ENCODE results near the gene EXOC3L4.
A peak's percentile ranks its signal among the peaks of the same experiment; 100 is the strongest.
"Not testable (repeated sequence)": the region's sequence is repeated elsewhere in the genome, so short reads cannot be mapped to it uniquely, and the experiment has no call there.

The EXOC3L4 gene

DNA sequence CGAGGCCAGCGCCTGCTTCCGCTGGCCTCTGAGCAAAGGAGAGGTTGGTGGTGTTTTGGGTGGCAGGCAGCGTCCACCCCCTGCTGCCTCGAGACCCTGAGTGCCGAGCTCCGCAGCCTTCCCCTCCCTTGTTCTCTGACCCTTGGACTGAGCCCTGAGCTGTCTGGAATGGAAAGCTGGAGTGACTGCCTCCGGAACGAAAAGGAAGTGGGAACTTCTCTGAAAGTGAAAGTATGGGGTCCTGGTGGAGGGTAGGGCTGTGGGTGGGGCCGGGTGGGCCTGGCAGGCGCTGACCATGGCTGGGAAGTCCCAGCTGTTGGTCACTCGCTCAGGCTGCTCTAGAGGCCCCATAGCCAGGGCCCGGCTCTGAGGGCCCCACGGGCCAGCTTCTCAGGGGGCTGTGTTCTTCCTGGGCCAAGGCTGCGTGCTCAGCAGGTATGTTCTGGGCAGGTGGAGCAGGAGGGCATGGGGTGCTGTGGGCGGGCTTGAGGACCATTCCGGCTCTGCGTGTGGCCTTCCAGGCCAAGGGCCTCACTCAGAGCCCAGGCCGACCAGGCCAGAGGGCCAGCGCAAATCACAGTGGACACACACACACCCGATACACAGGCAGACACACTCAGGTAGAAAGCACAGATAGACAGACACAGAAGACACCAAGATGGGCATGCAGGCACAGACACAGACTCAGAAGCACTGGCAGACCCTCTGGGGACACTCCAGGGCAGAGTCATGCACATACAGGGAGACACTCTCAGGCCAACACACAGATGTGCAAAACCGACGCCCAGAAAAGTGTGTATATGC lies at the start of gene EXOC3L4:
TSS of gene EXOC3L4 (plus strand) at position 320 of the 804 bp plus-strand sequence. CDS start 5,495 bp downstream, outside the sequence.
- no peak for DNase-seq (ENCODE audit: low read depth in 1 of 2, low spot score in 1 of 2)

DNA sequence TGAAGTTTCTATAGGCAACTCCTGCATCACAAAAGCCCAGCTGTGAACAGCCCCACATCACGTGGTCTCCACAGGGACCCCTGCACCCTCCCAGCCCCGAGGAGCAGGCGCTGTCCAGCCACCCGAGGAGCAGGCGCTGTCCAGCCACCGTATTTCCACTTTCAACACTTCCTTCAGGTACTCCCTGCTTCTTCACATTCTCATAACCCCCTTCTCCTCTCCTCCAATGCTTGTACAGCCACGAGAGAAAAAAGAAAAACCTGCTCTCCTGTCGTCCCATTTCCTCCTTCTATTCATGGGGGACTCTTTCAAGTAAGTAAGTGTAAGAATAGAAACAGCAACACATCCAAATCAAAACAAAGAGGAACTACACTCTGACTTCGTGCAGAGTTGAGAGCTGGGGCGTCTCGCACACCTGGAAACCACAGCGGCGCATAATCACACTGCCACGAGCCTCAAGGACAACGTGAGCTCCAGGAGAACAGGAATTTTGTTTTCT lies 49.1 kb upstream of the EXOC3L4 start:
- no peak for DNase-seq (ENCODE audit: low read depth in 1 of 2, low spot score in 1 of 2)

DNA sequence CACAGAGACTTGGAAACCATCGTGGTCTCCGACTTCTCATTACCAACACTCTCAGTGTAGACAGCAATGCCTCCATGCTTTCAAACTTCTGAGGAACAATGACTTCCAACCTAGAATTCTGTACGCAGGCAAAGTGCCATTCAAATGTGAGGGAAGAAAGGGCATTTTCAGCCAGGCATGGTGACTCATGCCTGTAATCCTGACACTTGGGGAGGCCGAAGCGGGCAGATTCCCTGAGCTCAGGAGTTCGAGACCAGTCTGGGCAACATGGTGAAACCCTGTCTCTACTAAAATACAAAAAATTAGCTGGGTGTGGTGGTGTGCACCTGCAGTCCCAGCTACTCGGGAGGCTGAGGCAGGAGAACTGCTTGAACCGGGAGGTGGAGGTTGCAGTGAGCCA lies 47.1 kb upstream of the EXOC3L4 start:
- DNase-seq (ENCODE audit: low read depth in 1 of 2, low spot score in 1 of 2) = not testable (repeated sequence)

DNA sequence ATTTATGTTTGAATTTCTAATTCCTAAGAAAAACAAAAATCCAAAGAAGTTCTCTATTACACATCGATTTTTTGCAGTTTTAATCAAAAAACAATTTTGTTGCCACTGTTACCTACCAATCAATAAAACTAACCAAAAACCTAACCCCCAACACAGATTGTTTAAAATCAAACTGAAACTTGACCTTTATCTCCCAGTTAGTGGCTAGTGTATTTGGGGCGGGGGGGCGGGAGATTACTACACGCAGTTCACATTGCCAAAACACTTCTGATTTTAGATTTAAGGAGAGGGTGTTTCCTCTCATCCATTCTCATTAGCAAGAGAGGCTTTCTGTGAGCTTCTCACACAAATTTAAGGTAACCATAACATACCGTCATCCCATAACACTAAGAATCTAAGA lies 43.6 kb upstream of the EXOC3L4 start:
- no peak for DNase-seq (ENCODE audit: low read depth in 1 of 2, low spot score in 1 of 2)

DNA sequence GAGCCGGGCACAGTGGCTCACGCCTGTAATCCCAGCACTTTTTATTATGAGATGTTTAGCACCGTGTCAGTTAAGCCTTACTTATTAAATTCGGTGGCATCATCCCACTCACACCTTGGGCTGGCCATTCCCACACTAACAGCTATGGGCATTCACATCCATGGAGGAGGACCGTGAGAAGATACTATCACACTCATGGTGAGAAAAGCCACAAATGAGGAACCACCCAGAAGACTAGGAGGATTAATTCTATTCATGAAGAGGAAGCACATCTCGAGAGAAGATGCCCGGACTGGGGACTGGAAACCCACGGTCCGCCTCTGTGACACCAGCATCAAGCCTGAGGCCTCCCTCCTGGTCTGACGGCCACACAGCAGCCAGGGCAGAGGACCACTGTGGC lies 42.1 kb upstream of the EXOC3L4 start:
- no peak for DNase-seq (ENCODE audit: low read depth in 1 of 2, low spot score in 1 of 2)

DNA sequence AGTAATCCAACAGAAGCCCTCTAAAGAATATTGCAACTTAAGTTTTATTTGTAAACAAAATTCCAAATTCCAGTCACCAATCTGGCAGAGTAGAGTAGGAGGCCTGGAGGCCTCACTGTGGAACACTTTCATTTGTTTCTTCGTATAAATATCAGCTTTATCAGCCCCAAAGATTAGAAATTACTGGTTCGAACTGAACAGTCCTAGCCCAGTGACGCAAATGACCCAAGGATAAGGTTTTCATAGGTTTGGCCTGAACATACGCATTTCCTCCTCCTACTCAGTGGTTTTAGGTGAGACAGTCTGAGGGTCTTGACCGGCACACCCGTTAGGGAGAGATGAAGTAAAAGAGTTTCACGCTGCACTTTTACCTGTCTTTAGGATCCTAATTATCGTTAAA lies 38.8 kb upstream of the EXOC3L4 start:
- DNase-seq (ENCODE audit: low read depth in 1 of 2, low spot score in 1 of 2) = no peak

DNA sequence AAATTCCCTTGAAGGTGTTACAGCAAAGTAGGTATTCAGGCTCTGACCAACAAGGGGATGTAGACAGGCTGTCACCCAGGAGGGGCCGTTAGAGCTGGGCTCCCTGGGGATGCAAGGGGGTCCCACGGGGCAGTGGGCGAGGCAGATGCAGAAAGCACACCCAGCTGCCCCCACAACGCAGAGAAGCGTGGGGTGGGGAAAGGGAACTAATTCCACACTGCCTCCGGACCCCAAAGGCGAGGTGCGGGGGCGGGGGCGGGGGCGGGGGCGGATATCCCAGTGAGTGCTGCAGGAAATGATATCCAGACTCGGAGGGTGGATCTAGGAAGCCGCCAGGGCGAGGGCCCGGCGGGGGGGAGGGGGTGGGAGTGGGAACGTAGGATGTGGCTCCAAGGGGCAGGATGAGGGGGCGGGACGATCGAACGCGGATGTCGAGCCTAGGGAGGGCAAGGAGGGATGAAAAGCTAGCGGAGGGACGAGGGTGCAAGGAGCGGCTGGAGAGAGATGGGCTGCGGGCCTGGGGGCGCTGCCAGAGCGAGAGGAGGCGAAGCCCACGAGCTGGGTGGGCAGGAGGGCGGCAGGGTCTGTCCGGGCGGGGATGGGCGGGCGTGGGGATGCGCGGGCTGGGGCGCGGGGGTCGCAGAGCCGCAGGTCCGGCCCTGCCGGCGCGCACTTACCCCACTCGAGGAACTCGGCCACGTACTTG lies 38.0 kb upstream of the EXOC3L4 start:
- no peak for DNase-seq (ENCODE audit: low read depth in 1 of 2, low spot score in 1 of 2)

DNA sequence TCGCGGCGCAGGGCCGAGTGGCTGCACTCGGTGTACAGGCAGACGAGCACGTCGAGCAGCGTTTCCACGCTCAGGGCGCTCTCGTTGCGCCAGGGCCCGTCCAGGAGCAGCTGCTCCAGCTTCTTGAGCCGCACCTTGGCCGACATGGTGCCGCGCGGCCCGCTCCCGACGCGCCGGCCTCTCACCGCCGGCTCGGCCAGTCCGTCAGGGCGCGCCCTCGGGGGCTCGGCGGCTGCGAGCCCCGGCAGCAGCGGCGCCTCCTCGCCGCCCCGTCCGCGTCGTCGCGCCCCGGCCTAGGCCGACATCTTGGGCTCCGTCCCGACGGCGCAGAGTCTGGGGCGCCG lies 37.5 kb upstream of the EXOC3L4 start:
- no peak for DNase-seq (ENCODE audit: low read depth in 1 of 2, low spot score in 1 of 2)

DNA sequence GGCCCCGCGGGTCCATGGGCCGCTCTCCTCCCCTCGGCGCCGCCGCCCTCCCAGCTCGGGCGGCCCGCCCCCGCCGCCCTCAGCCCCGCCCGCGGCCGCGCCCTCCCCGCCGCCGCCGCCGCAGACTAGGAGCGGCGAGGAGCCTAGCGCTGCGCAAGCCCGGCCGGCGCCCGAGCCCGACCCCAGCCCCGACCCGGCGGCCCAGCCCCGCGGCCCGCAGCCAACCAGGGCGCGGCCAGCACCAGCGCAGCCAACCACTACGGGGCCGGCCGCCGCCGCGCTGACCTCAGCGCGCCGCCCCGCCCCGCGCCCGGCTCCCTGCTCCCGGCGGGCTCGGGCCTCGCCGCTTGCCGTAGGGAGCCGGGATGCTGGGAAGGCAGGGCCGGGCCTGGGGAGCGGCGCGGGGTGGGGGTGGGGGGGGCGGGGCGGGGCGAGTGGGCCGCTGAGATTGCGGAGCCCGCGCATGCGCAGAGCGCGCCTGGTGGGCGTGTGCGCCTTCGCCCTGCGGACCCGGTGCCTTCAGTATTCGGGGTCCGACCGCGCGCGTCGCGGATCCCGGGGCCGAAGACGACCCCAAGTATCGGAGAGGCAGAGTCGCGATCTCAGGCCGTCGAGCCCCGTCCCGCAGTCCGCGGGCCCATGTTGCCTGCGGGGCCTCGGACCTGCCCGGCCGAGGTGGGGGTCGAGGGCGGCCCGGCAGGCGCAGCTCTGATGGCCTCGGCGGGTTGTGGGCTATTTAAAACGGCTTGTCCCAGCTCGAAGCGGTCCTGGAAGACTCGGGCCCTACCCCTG lies 37.0 kb upstream of the EXOC3L4 start, which contains the start of gene CDC42BPB:
TSS of gene CDC42BPB (minus strand) at position 178 of the 792 bp plus-strand sequence. CDS start 376 bp downstream, outside the sequence.
- DNase-seq (ENCODE audit: low read depth in 1 of 2, low spot score in 1 of 2) = peak in 1 of 2 donors; percentile 25

DNA sequence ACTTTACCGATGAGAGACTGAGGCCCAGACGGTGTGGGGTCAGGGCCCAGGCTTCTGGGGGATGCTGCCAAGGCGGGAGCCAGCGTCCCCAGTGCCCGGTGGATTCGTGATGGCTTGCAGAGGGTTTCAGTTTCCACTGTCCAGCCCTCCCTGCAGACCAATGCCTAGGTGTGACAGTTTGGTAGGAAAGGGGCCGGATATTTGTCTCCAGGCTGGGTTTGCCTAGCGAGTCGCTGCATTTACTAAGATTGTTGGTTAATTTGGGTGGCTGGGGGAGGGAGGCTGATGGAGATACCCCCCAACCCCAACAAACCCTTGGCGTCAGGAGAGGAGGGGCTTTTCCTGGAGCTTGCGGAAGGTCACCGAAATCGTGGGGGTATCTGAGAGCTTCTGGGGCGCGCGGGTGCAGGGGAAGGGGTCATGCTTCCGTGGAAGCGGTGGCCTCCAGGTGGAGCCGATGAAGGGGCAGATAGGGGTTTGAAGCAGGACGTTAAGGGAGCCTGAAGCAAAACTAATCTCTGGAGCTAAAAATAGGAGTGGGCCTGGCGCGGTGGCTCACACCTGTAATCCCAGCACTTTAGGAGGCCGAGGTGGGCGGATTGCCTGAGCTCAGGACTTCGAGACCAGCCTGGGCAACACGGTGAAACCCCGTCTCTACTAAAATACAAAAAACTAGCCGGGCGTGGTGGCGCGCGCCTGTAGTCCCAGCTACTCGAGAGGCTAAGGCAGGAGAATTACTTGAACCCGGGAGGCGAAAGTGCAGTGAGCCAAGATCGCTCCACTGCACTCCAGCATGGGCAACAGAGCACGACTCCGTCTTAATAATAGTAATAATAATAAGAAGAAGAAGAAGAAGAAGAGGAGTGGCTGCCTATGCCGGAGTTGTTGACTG lies 36.1 kb upstream of the EXOC3L4 start:
- DNase-seq (ENCODE audit: low read depth in 1 of 2, low spot score in 1 of 2) = no peak

DNA sequence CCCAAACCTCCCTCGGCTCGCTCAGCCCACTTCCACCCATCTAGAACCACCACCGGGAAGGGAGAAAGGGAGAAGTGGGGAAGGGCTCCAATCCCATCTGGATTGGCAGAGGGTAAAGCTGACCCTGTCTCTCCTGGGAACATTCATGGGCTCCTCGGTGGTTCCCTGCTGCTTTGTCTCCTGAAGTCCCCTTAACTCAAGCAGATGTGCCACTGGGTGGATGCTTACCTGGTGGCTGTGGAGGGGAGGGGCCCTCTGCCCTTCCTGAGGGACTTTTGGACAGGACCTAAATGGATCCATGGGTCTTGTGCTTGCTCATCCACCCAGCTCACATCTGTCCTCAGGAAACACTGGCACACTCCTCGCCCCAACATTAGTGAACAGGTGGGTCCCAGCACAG lies 35.0 kb upstream of the EXOC3L4 start:
- no peak for DNase-seq (ENCODE audit: low read depth in 1 of 2, low spot score in 1 of 2)

DNA sequence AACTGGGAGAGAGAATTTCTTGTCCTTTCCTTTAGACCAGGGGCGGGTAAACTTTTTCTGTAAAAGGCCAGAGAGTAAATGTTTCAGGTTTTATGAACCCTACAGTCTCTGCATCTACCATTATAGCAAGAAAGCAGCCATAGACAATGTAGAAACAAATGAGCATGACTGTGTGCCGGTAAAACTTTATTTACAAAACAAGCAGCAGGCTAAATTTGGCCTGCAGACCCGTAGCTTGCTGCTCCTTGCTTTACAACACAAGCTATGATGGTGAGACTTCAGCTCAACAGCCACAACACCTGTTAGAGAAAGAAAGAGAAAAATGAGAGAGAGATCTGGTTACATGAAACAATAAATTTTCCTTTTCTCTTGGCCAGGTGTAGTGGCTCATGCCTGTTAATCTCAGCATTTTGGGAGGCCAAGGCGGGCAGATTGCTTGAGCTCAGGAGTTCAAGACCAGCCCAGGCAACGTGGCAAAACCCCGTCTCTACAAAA lies 33.0 kb upstream of the EXOC3L4 start:
- DNase-seq (ENCODE audit: low read depth in 1 of 2, low spot score in 1 of 2) = no peak

DNA sequence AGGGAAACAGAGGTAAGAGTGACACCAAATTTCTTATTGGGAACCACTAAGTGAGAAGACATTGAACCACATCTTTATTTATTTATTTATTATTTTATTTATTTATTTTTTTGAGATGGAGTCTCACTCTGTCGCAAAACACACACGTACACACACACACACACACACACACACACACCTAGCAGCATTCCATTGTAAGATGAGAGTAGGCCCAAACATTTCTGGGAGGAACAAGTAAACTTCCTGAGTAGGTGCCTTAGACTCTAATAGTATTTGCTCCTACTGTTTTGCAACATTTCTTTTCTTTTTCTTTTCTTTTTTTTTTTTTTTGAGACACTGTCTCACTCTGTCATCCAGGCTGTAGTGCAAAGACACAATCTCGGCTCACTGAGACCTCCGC lies 30.1 kb upstream of the EXOC3L4 start:
- DNase-seq (ENCODE audit: low read depth in 1 of 2, low spot score in 1 of 2) = no peak

DNA sequence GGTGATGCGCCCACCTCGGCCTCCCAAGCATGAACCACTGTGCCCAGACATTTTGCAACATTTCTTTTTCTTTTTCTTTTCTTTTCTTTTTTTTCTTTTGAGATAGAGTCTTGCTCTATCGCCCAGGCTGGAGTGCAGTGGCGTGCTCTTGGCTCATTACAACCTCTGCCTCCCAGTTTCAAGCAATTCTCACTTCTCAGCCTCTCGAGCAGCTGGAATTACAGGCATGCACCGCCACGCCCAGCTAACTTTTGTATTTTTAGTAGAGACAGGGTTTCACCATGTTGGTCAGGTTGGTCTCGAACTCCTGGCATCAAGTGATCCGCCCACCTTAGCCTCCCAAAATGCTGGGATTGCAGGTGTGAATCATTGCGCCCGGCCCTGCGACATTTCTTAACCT lies 29.5 kb upstream of the EXOC3L4 start:
- no peak for DNase-seq (ENCODE audit: low read depth in 1 of 2, low spot score in 1 of 2)

DNA sequence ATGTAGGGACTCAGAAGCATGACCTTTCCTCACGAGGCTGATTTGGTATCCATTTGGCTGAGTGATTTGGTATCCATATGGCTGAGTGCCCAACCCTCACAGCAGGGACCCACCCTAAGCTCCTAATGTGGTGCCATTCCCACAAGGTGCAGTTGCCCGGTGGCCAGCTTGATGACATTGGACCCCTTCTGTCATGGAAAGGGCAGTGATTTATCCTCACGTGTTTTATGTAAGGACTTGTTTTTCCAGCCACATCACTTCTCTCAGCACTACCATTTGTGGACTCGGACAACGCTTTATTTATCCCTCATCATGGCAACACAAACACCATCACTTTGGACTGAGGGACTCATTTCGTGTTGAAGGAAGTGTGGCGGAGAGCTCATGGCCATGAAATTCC lies 28.7 kb upstream of the EXOC3L4 start:
- DNase-seq (ENCODE audit: low read depth in 1 of 2, low spot score in 1 of 2) = no peak

DNA sequence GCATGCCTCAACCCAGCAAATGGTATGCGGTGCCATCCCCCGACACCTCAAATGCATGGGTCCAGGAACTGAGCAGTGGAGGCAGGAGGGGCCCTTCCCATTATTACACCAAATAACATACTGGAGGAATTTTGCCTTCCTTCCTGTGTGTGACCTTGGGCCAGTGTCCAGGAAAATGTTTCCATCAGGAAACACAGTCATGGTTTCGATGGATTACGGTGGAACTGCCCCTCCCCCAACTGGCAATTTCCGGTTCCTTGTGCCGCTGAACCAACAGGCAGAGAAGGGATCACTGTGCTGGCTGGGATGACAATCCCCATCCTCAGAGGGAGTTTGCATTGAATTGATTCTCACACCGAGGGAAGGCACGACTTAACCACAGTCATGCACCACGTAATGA lies 28.1 kb upstream of the EXOC3L4 start:
- no peak for DNase-seq (ENCODE audit: low read depth in 1 of 2, low spot score in 1 of 2)

DNA sequence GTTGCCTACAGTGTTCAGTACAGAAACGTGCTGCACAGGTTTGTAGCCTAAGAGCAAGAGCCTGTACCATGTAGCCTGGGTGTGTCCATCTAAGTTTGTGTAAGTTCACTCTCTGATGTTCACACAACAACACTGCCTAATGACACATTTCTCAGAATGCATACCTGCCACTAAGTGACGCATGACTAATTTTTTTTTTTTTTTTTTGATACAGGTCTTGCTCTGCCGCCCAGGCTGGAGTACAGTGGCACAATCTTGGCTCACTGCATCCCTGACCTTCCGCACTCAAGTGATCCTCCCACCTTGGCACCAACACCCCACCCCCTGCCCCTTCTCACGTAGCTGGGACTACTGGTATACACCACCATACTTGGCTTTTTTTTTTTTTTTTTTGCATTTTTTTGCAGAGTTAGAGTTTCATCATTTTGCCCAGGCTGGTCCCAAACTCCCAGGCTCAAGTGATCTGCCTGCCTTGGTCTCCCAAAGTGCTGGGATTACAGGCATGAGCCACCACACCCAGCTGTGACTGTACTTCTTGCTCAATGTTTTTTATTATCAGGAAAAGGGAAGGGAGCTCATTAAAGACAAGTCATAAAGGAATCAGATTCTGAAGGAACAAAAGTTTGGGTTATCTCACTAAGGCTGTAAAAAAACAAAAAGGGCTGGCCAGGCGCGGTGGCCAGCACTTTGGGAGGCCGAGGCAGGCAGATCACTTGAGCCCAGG lies 27.1 kb upstream of the EXOC3L4 start:
- no peak for DNase-seq (ENCODE audit: low read depth in 1 of 2, low spot score in 1 of 2)

DNA sequence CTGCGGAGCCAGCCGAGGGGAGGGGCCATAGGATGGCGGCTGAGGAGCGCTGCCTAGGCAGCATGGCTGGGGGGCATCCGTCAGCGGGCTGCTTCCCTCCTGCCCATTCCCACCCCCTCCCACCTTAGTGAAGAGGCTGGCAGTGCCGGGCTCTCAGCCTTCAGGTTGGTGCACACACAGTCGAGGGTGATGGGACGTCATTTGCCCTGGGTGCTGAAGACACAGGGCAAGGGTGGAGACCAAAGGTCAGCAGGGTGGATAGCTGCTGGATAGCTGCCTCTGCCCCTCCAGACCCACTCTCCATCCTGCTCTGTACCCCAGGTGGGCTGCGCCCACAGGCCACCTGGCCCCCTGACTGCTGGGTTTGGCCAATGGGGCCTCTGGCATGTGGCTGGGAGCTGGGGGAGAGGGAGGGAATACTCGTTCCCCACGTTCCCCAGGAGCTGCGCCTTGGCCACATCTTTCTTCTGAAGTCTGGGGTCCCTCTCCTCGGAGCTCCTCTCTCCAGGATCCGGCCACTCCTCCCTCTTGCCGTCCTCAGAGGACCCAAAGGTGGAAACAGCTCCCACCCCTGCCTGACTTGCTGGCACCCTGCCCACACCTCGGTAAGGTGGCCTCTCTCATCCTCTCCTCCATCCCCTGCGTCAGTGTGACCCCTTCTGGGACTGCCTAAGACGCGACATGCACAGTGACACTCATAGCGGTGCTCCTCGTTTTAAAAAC lies 26.0 kb upstream of the EXOC3L4 start:
- no peak for DNase-seq (ENCODE audit: low read depth in 1 of 2, low spot score in 1 of 2)

DNA sequence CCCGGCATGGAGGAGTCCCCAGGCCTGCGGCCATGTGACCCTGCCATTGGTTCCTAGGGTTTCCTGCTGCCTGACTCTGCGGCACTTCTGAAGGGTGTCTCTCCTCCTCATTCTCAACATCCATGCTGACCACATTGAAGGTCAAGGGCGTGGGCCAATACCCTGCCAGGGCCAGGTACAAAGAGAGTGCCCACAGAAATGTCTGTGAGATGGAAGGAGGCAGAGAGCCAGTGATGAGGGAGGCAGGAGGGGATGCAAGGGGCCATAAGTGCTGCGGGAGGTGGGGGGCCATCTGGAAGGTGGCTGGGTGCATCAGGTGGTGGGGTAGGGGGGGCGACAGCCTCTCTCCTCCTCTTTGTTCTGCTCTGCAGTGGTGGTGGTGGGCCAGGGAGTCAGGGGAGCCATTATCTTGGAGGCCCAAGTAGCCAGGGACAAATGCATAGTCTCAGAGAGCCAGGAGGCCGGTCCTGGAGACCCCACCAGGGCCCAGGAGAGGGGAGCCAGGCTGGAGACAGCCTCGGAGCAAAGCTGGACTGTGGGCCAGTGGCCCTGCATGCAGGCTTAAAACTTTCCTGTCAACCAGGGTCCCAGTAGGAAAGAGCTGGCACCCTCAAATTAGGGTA lies 24.2 kb upstream of the EXOC3L4 start:
- DNase-seq (ENCODE audit: low read depth in 1 of 2, low spot score in 1 of 2) = no peak
